Neural crest cell (in vitro differentiated cells): Measurements from ENCODE around the gene SCRT2. TPM values are rescaled to one million over a fixed set of nuclear protein-coding genes. Genes with fewer than 3 reads are reported as not detected.

Experiments
- DNase-seq: peaks from one replicate; pipeline ENCODE4 v3.0.0; 2021; ENCODE audit warnings: low read depth, mixed read lengths, low spot score
- H3K27ac Mint-ChIP-seq: one replicate; pipeline ENCODE4 v1.8.0; 2021; ENCODE audit warnings: mild to moderate bottlenecking, mixed read lengths; ENCODE audit not compliant: unreplicated experiment
- H3K27me3 Mint-ChIP-seq: 2 replicates; pipeline ENCODE4 v1.8.0; 2021; ENCODE audit warnings: low read depth, mild to moderate bottlenecking, mixed read lengths
- H3K36me3 Mint-ChIP-seq: 2 replicates; pipeline ENCODE4 v1.8.0; 2021; ENCODE audit warnings: low read depth, mild to moderate bottlenecking, mixed read lengths
- H3K4me1 Mint-ChIP-seq: 2 replicates; pipeline ENCODE4 v1.8.0; 2021; ENCODE audit warnings: mixed read lengths
- H3K4me3 Mint-ChIP-seq: one replicate; pipeline ENCODE4 v1.8.0; 2021; ENCODE audit warnings: mild to moderate bottlenecking, mixed read lengths
- H3K9me3 Mint-ChIP-seq: 2 replicates; pipeline ENCODE4 v1.8.0; 2021; ENCODE audit warnings: mixed read lengths
- CTCF ChIP-seq: fragments of 200-600 bp; sonication (generic); conservative IDR thresholded peaks from 2 replicates; pipeline ENCODE4 v1.5.0; 2021; ENCODE audit warnings: antibody characterized with exemption, mild to moderate bottlenecking
- total RNA-seq: library from RNA; stranded (reverse); gene quantifications from 2 replicates; pipeline ENCODE4 v1.2.1, GENCODE V29; 2021

Gene SCRT2
- total RNA-seq, 1 donor from 2014 or later: 3.7 TPM

DNA sequence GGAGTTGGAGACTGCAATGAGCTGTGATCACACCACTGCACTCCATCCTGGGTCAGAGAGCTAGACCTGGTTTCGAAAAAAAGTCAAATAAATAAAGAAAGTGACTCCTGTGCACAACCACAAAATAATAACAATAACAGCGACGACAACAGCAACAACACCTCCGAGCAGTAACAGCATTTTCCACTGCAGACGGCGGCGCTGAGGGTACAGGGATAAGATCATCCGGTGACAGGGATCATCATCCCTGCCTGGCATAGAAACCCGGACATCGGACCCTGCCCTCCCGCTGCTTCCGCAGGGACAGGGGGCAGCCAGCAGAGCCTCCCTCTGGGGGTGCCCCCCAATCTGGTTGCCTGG is 34.1 kb downstream of the SCRT2 start:
- no peak for DNase-seq
- no peak for TF ChIP-seq CTCF
- Mint-ChIP-seq H3K4me1 (peaks cover 21% of the 10 kb centered on the region), H3K4me3 (peak overlapping the region; percentile 59), H3K36me3 (no peaks in the 10 kb centered on the region), H3K9me3 (no peaks in the 10 kb centered on the region), H3K27me3 (peaks cover 23% of the 10 kb centered on the region), H3K27ac (no peak overlapping the region)

- Mint-ChIP-seq H3K9me3 (no peaks in the 10 kb centered on the region), H3K4me1 (peaks cover 18% of the 10 kb centered on the region), H3K36me3 (no peaks in the 10 kb centered on the region), H3K4me3 (peak overlapping the region; percentile 59), H3K27me3 (peaks cover 23% of the 10 kb centered on the region), H3K27ac (no peak overlapping the region)
- no peak for TF ChIP-seq CTCF
- no peak for DNase-seq
Observed at GRCh38 chr20:640674-641515, 34.7 kb downstream of the SCRT2 start.

DNA sequence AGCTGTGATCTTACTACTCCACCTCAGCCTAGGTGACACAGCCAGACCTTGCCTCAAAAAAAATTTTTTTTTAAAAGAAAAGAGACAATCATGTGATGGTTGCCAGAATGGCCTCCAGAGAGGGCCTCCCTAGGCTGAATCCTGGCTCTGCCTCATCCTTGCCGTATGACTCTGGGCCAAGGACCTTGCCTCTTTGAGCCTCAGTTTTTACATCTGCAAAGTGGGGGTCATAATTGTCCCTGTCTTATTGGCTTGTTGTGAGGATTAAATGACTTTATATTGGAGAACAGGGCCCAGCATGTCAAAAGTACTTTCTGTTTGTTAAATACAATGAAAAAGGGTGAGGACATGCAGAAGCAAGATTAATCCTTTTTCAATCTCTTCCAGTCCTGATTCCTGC is 37.0 kb downstream of the SCRT2 start:
- no peak overlapping the region for H3K27ac Mint-ChIP-seq
- no peaks in the 10 kb centered on the region for H3K9me3 Mint-ChIP-seq
- peaks cover 29% of the 10 kb centered on the region for H3K27me3 Mint-ChIP-seq
- no peaks in the 10 kb centered on the region for H3K36me3 Mint-ChIP-seq
- no peak for TF ChIP-seq CTCF
- peaks cover 12% of the 10 kb centered on the region for H3K4me1 Mint-ChIP-seq
- no peak for DNase-seq
- no peak overlapping the region for H3K4me3 Mint-ChIP-seq

GRCh38 chr20:637559-637958 is 38.0 kb downstream of the SCRT2 start:
- Mint-ChIP-seq H3K27ac (no peak overlapping the region), H3K4me1 (peaks cover 8% of the 10 kb centered on the region), H3K9me3 (no peaks in the 10 kb centered on the region), H3K27me3 (peaks cover 25% of the 10 kb centered on the region), H3K4me3 (no peak overlapping the region), H3K36me3 (no peaks in the 10 kb centered on the region)
- no peak for DNase-seq
- TF ChIP-seq CTCF: no peak

- no peaks in the 10 kb centered on the region for H3K36me3 Mint-ChIP-seq
- DNase-seq: no peak
- H3K4me1 Mint-ChIP-seq: peaks cover under 1% of the 10 kb centered on the region
- H3K9me3 Mint-ChIP-seq: no peaks in the 10 kb centered on the region
- peaks cover 18% of the 10 kb centered on the region for H3K27me3 Mint-ChIP-seq
- no peak overlapping the region for H3K27ac Mint-ChIP-seq
- TF ChIP-seq CTCF: no peak
- no peak overlapping the region for H3K4me3 Mint-ChIP-seq
Observed at GRCh38 chr20:635893-636338, 39.7 kb downstream of the SCRT2 start.
